Uterus (tissue), 2 donors: ENCODE measurements around the gene GOSR2.

ENCODE experiments used
- CTCF ChIP-seq, 4 experiments: fragments of 200-600 bp in 2 of 4; fragments of 450-650 bp in 2 of 4; sonication (generic) in 2 of 4; IDR thresholded peaks; one replicate each; pipeline ENCODE4 v1.5.1; 2016 to 2019; ENCODE audit warnings: antibody characterized with exemption in 4 of 4, mild to moderate bottlenecking in 2 of 4, moderate library complexity in 1 of 4
- POLR2A ChIP-seq, 2 donors: fragments of 450-650 bp; IDR thresholded peaks; one replicate each; pipeline ENCODE4 v1.6.1; 2016; ENCODE audit warnings: antibody characterized with exemption in 2 of 2, mild to moderate bottlenecking in 1 of 2, moderate library complexity in 1 of 2

GRCh38 chr17:46951706-46952105, 28.7 kb downstream of the GOSR2 start:
- TF ChIP-seq CTCF (IDR thresholded peaks at IDR 0.05) (no peak), POLR2A (IDR thresholded peaks at IDR 0.05) (no peak)
